ENCODE data around the gene SIM2. TPM values are rescaled to one million over a fixed set of nuclear protein-coding genes. Genes with fewer than 3 reads are reported as not detected.

Gene SIM2
- total RNA-seq, 3 donors from 2014 or later (not counting 1 experiment from before 2014, with no cell fraction given) = not detected

GRCh38 chr21:36704958-36705678, 6.2 kb downstream of the SIM2 start:
- Histone ChIP-seq H3K9me3 (ENCODE audit: control insufficient read depth, insufficient read depth, low read length) (no peaks in the 10 kb centered on the region), H3K4me3 (ENCODE audit: low read length) (no peak overlapping the region), H3K36me3 (ENCODE audit: control insufficient read depth, insufficient read depth, low read length) (no peaks in the 10 kb centered on the region), H3K27ac (ENCODE audit: low read length) (no peak overlapping the region), H3K27me3 (ENCODE audit: control insufficient read depth, insufficient read depth, low read length) (peaks cover 59% of the 10 kb centered on the region), H3K4me1 (ENCODE audit: control insufficient read depth, insufficient read depth, low read length) (peaks cover 19% of the 10 kb centered on the region)
- Mint-ChIP-seq H3K4me3 (no peak overlapping the region), H3K27ac (no peak overlapping the region), H3K9me3 (no peaks in the 10 kb centered on the region), H3K4me1 (peaks cover 18 to 36% of the 10 kb centered on the region in 2 donors), H3K36me3 (no peaks in the 10 kb centered on the region), H3K27me3 (ENCODE audit: low read depth in 2 of 2) (peaks cover 66 to 72% of the 10 kb centered on the region in 2 donors)
- 8% methylated on average over 33 of the region's 39 CpGs for WGBS (ENCODE audit: insufficient coverage)
- intact Hi-C loops (cut with micrococcal nuclease) = no loop called here
- ATAC-seq (no peak), DNase-seq (no peak)
- TF ChIP-seq, protein P1, sequence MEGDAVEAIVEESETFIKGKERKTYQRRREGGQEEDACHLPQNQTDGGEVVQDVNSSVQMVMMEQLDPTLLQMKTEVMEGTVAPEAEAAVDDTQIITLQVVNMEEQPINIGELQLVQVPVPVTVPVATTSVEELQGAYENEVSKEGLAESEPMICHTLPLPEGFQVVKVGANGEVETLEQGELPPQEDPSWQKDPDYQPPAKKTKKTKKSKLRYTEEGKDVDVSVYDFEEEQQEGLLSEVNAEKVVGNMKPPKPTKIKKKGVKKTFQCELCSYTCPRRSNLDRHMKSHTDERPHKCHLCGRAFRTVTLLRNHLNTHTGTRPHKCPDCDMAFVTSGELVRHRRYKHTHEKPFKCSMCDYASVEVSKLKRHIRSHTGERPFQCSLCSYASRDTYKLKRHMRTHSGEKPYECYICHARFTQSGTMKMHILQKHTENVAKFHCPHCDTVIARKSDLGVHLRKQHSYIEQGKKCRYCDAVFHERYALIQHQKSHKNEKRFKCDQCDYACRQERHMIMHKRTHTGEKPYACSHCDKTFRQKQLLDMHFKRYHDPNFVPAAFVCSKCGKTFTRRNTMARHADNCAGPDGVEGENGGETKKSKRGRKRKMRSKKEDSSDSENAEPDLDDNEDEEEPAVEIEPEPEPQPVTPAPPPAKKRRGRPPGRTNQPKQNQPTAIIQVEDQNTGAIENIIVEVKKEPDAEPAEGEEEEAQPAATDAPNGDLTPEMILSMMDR (IDR thresholded peaks at IDR 0.05) = no peak

DNA sequence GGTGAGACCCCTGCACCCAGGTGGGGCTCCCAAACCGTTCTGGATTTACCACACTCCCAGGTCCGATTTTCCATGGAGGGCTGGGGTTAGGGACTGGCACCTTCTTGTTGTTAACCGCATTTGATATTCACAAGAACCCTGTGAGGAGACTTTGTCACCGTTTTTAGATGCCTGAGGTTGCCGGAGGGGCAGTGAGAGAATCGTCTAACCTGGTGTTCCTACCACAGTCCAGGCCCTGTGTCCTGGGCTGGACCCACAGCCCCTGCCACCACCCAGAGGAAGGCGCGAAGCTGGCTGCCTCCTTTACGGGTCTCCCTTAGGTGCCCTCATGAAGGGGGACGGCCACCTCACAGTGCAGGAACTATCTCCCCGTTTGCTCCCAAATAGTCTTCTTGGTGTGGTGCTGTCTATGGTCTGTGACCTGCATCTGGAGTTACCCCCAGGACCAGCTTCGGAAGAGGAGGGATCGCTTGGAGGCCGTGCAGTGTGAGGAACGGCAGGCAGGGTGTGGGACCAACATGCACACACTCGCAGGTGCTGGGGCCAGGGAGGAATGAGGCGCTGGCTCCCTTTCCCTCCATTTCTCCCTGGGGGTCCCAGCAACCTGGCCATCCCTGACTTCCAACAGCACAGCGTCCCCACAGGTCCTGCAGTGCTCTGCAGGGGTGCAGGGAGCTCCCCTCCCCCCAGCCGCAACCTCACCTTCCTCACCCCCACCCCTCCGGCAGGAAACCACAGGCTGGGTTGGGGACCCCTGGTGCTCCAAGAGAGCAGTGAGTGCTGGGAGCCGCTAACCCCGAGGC, 7.0 kb downstream of the SIM2 start:
- Histone ChIP-seq H3K27me3 (ENCODE audit: control insufficient read depth, insufficient read depth, low read length) (peaks cover 57% of the 10 kb centered on the region), H3K4me3 (ENCODE audit: low read length) (no peak overlapping the region), H3K9me3 (ENCODE audit: control insufficient read depth, insufficient read depth, low read length) (no peaks in the 10 kb centered on the region), H3K36me3 (ENCODE audit: control insufficient read depth, insufficient read depth, low read length) (no peaks in the 10 kb centered on the region), H3K4me1 (ENCODE audit: control insufficient read depth, insufficient read depth, low read length) (peaks cover 15% of the 10 kb centered on the region), H3K27ac (ENCODE audit: low read length) (no peak overlapping the region)
- TF ChIP-seq, protein P1 (IDR thresholded peaks at IDR 0.05) = no peak
- ATAC-seq (no peak), DNase-seq (peak in 1 of 2 donors; percentile 22)
- Mint-ChIP-seq H3K4me3 (peak overlapping the region; percentile 67), H3K27ac (no peak overlapping the region), H3K36me3 (no peaks in the 10 kb centered on the region), H3K4me1 (peaks cover 18 to 29% of the 10 kb centered on the region in 2 donors), H3K27me3 (ENCODE audit: low read depth in 2 of 2) (peaks cover 64 to 69% of the 10 kb centered on the region in 2 donors), H3K9me3 (no peaks in the 10 kb centered on the region)
- WGBS (ENCODE audit: insufficient coverage) = 7% methylated on average over 22 of the region's 22 CpGs
- intact Hi-C loops (cut with micrococcal nuclease) = no loop called here

- no peaks in the 10 kb centered on the region for H3K36me3 ChIP-seq (ENCODE audit: control insufficient read depth, insufficient read depth, low read length)
- H3K36me3 Mint-ChIP-seq = no peaks in the 10 kb centered on the region
- WGBS (ENCODE audit: insufficient coverage) = 2% methylated on average over 10 of the region's 13 CpGs
- H3K4me3 ChIP-seq (ENCODE audit: low read length) = no peak overlapping the region
- TF ChIP-seq, protein P1 (IDR thresholded peaks at IDR 0.05) = no peak
- H3K4me1 ChIP-seq (ENCODE audit: control insufficient read depth, insufficient read depth, low read length) = peaks cover 14% of the 10 kb centered on the region
- no peak overlapping the region for H3K27ac ChIP-seq (ENCODE audit: low read length)
- H3K27ac Mint-ChIP-seq = no peak overlapping the region
- H3K4me3 Mint-ChIP-seq = peak overlapping the region; percentile 67
- DNase-seq (no peak), ATAC-seq (no peak)
- no peaks in the 10 kb centered on the region for H3K9me3 ChIP-seq (ENCODE audit: control insufficient read depth, insufficient read depth, low read length)
- H3K27me3 Mint-ChIP-seq (ENCODE audit: low read depth in 2 of 2) = peaks cover 69 to 74% of the 10 kb centered on the region in 2 donors
- H3K4me1 Mint-ChIP-seq = peaks cover 18 to 29% of the 10 kb centered on the region in 2 donors
- H3K27me3 ChIP-seq (ENCODE audit: control insufficient read depth, insufficient read depth, low read length) = peaks cover 59% of the 10 kb centered on the region
- intact Hi-C loops (cut with micrococcal nuclease) = no loop called here
- no peaks in the 10 kb centered on the region for H3K9me3 Mint-ChIP-seq
Observed at GRCh38 chr21:36706482-36706852, 7.6 kb downstream of the SIM2 start.
